AG04449 (cell line): ENCODE results near the gene JPH4.

Experiments used
- CTCF ChIA-PET: fragments of 350-600 bp; formaldehyde crosslinking; extraction: SDS; loops from one replicate; lab custom pipeline; 2021; ENCODE audit warnings: antibody characterized with exemption; lab: Yijun Ruan, JAX
- POLR2A ChIA-PET: fragments of 400-600, 350-600 bp; formaldehyde crosslinking; extraction: SDS; loops from one replicate; lab custom pipeline; 2020; ENCODE audit warnings: antibody characterized with exemption, inconsistent platforms; lab: Yijun Ruan, JAX
- DNase-seq: peaks from one replicate; pipeline ENCODE4 v3.0.0-alpha.2; 2010; ENCODE audit warnings: low read depth, low spot score
- H3K4me3 ChIP-seq: 2 replicates; pipeline ENCODE4 v1.5.1; 2011; ENCODE audit warnings: low read depth, mild to moderate bottlenecking, control low read depth, low read length
- TF ChIP-seq, protein P1 (sequence below): IDR thresholded peaks from one replicate; pipeline ENCODE4 v1.5.1; 2011; ENCODE audit warnings: mild to moderate bottlenecking, moderate library complexity, low read length, control low read depth, inconsistent platforms; ENCODE audit not compliant: insufficient read depth; ENCODE audit errors: missing control alignments

Gene JPH4

DNA sequence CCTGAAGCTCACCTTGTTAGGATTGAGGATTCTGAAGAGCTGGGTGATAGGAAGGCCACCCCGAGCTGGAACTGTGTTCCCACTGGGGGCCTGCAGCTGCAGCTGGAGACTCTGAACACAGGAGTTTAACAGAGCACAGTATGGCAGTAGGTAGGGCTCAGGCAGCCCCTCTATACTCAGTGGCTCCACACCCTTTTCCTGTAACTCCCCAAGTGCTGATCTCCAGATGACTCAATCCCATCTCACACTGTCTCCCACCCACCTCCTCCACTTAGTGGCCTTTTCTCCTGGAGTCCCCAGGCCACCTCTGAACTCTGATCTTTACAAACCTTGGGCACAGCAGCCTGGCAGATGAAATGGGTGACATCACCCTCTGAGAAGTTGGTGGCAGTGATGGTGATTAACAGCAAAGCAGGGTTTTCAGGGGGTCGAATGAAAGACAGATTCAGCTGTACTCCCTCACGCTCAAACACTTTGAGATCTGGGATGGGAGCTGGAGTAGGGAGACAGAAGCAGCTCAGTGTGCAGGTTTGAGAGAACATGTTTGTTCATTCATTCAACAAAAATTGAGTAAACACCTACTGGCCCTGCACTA is 18.6 kb downstream of the JPH4 start:
- TF ChIP-seq, protein P1, sequence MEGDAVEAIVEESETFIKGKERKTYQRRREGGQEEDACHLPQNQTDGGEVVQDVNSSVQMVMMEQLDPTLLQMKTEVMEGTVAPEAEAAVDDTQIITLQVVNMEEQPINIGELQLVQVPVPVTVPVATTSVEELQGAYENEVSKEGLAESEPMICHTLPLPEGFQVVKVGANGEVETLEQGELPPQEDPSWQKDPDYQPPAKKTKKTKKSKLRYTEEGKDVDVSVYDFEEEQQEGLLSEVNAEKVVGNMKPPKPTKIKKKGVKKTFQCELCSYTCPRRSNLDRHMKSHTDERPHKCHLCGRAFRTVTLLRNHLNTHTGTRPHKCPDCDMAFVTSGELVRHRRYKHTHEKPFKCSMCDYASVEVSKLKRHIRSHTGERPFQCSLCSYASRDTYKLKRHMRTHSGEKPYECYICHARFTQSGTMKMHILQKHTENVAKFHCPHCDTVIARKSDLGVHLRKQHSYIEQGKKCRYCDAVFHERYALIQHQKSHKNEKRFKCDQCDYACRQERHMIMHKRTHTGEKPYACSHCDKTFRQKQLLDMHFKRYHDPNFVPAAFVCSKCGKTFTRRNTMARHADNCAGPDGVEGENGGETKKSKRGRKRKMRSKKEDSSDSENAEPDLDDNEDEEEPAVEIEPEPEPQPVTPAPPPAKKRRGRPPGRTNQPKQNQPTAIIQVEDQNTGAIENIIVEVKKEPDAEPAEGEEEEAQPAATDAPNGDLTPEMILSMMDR: no peak
- no peak for DNase-seq
- H3K4me3 ChIP-seq: no peak overlapping the region
- POLR2A ChIA-PET: interaction anchor here (1.7 kb wide), 1 partner anchor 79 kb away, joined by 5 read pairs; no protein-coding TSS in a partner anchor
- CTCF ChIA-PET: interaction anchor here (0.6 to 19.3 kb wide), 36 partner anchors 9 to 449 kb away, joined by 3 to 910 read pairs (median 4); partner anchors contain the start of genes NGDN, PABPN1 and ZFHX2

DNA sequence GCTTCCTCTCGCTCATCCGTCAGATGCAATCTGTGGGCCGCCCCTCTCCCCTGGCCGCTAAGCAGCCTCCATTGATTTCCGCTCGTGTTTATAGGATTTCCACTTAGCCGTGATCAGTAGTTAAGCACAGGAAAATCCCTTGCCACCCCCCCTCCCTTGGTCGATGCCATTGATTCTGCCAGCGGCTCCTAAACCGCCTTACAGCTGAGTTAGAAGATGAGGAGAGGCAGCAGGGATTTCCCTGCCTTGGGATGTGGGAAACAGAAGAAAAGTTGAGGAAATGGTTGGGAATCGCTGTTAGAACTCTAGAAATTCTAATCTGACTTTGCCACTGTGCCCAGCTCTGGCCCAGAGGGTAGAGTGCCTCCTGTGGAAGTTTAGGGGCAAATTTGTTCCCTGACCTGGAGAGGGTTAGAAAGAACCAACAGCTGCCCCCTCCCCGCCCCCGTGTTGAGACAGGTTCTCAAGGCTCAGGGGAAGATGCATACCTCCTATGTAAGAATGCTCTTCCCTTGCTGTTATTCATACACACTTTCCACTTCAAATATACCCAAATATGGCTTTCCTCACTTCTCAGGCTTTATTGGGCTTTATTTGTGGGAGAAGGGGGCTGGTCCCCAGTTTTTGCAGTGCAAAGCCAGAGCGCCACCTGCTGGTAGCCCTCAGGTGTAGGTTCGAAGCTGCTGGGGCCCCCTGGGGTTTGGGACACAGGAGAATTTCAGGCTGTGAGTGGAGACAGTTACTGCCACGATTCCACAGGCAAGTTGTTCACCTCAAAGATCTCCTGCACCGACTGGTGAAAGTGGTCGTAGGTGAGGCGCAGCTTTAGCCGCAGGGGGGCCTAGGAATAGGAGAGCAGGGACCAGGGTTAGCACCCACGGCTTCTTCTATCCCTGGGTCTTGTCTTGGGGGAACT is 19.3 kb downstream of the JPH4 start:
- DNase-seq: no peak
- TF ChIP-seq, protein P1: peak; percentile 93
- ChIA-PET POLR2A (interaction anchor here (1.7 kb wide), 1 partner anchor 78 kb away, joined by 5 read pairs; no protein-coding TSS in a partner anchor), CTCF (interaction anchor here (0.6 to 19.3 kb wide), 33 partner anchors 7 to 296 kb away, joined by 3 to 910 read pairs (median 4); partner anchors contain the start of genes NGDN, PABPN1 and ZFHX2)
- no peak overlapping the region for H3K4me3 ChIP-seq

DNA sequence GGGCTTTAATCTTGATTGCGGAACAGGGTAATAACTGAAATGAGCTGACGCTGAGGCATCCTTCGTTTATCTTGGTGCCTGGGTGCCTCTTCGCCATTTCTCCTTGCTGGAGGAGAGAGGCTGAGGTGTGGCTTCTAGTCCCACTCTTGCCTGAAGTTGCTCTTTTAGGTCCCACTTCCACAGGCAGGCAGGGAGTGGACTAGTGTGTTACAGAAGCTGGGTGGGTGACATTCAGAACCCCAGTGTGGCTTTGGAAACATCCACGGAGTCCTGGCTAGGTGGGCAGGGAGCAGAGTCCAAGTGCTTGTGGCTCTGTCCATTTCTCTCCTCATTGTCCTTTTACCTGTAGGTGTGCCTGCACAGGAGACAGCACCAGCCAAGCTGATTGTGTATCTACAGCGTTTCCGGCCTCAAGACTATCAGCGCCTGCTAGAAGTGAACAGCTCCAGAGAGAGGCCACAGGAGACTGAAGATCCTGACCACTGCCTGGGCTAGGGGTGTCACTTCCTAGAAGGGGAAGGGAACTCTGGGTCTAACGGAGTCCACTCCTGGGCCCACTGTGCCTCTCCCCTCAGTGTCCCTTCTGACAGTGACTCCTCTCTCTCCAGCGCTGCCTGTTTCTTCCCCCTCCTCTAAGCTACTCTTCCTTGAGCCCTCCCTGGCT is 20.1 kb downstream of the JPH4 start:
- no peak overlapping the region for H3K4me3 ChIP-seq
- TF ChIP-seq, protein P1: no peak
- ChIA-PET CTCF (interaction anchor here (1.1 to 19.3 kb wide), 18 partner anchors 8 to 289 kb away, joined by 3 to 910 read pairs (median 8); partner anchors contain the start of genes NGDN and ZFHX2), POLR2A (no interaction called here)
- DNase-seq: no peak

DNA sequence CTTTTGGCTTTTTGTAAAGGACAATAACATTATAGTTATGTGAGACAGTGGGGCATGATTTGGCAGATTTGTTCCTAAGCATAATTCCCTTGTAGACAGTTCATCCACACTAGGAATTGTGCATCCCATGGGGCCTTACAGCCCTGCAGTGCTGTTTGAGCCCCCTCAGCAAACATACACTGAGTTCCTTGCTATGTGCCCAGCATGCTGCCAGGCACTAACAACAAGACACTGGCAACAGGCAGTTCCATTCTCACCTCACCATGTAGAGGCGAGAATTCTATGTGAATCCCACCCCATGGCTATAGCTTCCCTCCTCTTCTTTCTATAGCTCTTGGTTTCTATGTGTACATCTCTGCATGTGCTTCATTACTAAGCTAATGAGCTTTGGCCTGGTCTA is 20.6 kb downstream of the JPH4 start:
- no peak for DNase-seq
- H3K4me3 ChIP-seq: no peak overlapping the region
- POLR2A ChIA-PET: no interaction called here
- TF ChIP-seq, protein P1: no peak
- CTCF ChIA-PET: interaction anchor here (1.4 to 19.3 kb wide), 9 partner anchors 9 to 178 kb away, joined by 7 to 910 read pairs (median 17); partner anchors contain the start of gene ZFHX2

DNA sequence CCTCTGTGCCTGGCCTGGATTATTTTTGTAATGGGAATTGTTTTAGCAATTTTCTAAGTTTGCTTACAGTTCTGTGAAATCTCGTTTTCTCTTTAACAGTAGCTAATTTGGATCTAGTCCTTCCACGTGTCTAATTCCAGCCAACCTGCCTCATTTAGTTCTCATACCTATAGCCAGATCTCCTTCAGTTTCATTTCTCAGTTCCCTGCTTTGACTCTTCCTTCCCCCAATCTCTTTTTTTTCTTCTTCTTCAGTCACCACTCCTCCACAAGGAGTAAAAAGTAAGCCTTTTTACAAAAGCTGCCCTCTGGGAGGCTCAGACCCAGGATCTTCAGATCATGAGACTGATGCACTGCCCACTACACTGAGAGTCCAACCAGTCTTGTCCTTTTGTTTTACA is 21.1 kb downstream of the JPH4 start:
- ChIA-PET POLR2A (no interaction called here), CTCF (interaction anchor here (0.9 to 19.3 kb wide), 9 partner anchors 9 to 89 kb away, joined by 3 to 910 read pairs (median 9); partner anchors contain the start of genes AP1G2 and ZFHX2)
- no peak overlapping the region; the same call in 1 of the 2 replicates for H3K4me3 ChIP-seq
- no peak for DNase-seq
- TF ChIP-seq, protein P1: no peak
